ENCODE measurements around the gene GLI1. TPM values are rescaled to one million over a fixed set of nuclear protein-coding genes. Genes with fewer than 3 reads are reported as not detected.

Gene GLI1
- total RNA-seq, 1 experiment from 2014 or later, result 6.4 TPM

GRCh38 chr12:57459055-57459749 lies 383 bp upstream of the GLI1 start:
- ChIA-PET CTCF (interaction anchor here (0.5 to 1.7 kb wide), 16 partner anchors 9 to 390 kb away, joined by 3 to 11 read pairs (median 4); partner anchors contain the start of genes DCTN2, LRP1 and SHMT2), RAD21 (ENCODE audit: low non-redundant PET in 1 of 2, low total read pairs in 2 of 2, uncharacterized antibody in 2 of 2, unreplicated experiment in 2 of 2) (interaction anchor here in 1 of 2 experiments (0.6 kb wide), 1 partner anchor 16 kb away, joined by 3 read pairs; no protein-coding TSS in a partner anchor), POLR2A (interaction anchor here (1.0 to 1.7 kb wide), 2 partner anchors 10 to 245 kb away, joined by 4 to 6 read pairs; no protein-coding TSS in a partner anchor)
- no peaks in the 10 kb centered on the region for H3K79me2 ChIP-seq (ENCODE audit: insufficient read depth, low read length)
- H3K4me1 ChIP-seq (ENCODE audit: control insufficient read depth in 1 of 2, insufficient read depth in 2 of 2, low read length in 2 of 2), result peaks cover 37 to 68% of the 10 kb centered on the region in 2 experiments
- peak overlapping the region; percentile 99 for H3K4me2 ChIP-seq (ENCODE audit: low read length)
- no peaks in the 10 kb centered on the region for H3K36me3 ChIP-seq (ENCODE audit: control insufficient read depth in 1 of 2, insufficient read depth in 2 of 2, low read length in 2 of 2)
- no TSS peak for BruUV-seq (replicated peaks)
- H3K9me2 ChIP-seq (ENCODE audit: insufficient read depth), result no peaks in the 10 kb centered on the region
- DNase-seq (ENCODE audit: low read depth, low spot score) (peak; percentile 94), ATAC-seq (peak; percentile 63)
- H3K9ac ChIP-seq (ENCODE audit: low read length), result peak overlapping the region; percentile 57
- no peaks in the 10 kb centered on the region for H4K20me1 ChIP-seq (ENCODE audit: insufficient read depth)
- intact Hi-C loops (cut with micrococcal nuclease), result loop anchor here (2.0 kb wide), 1 partner anchor 28 kb away; no protein-coding TSS in a partner anchor
- no peaks in the 10 kb centered on the region for H3K9me3 ChIP-seq (ENCODE audit: control insufficient read depth in 1 of 2, insufficient read depth in 1 of 2, low read depth in 1 of 2, low read length in 2 of 2)
- H3K27ac ChIP-seq (ENCODE audit: low read depth, low read length), result peak overlapping the region; percentile 65
- peak overlapping the region; percentile 94 for H2AFZ ChIP-seq (ENCODE audit: low read depth, low read length, poor library complexity, severe bottlenecking)
- H3K27me3 ChIP-seq (ENCODE audit: insufficient read depth, low read length), result no peaks in the 10 kb centered on the region
- peak overlapping the region; percentile 75 for H3K4me3 ChIP-seq (replicated peaks in 1 of 2; ENCODE audit: low read depth in 1 of 2, low read length in 2 of 2)
- TF ChIP-seq CBX3 (IDR thresholded peaks at IDR 0.05; ENCODE audit: low read depth) (no peak), ZBTB33 (IDR thresholded peaks at IDR 0.05; ENCODE audit: extremely low read depth, insufficient replicate concordance, low read length) (no peak), ZNF274 (IDR thresholded peaks at IDR 0.05; ENCODE audit: low read depth, low read length) (no peak), SRF (IDR thresholded peaks at IDR 0.05; ENCODE audit: low read depth) (no peak), ZFX (IDR thresholded peaks at IDR 0.05) (no peak), SP1 (IDR thresholded peaks at IDR 0.05; ENCODE audit: low read depth) (no peak), TCF7L2 (IDR thresholded peaks at IDR 0.05; ENCODE audit: borderline replicate concordance, extremely low read depth, insufficient read depth, insufficient read length) (no peak), ATF3 (IDR thresholded peaks at IDR 0.05) (no peak), MAX (IDR thresholded peaks at IDR 0.05) (no peak), YY1 (IDR thresholded peaks at IDR 0.05; ENCODE audit: extremely low read depth, insufficient replicate concordance, low read depth, low read length) (peak; percentile 59), SIN3A (IDR thresholded peaks at IDR 0.05; ENCODE audit: low read depth) (no peak), JUND (IDR thresholded peaks at IDR 0.05) (no peak), EZH2phosphoT487 (IDR thresholded peaks at IDR 0.05; ENCODE audit: borderline replicate concordance) (no peak), REST (IDR thresholded peaks at IDR 0.05; ENCODE audit: low read depth) (no peak), CEBPB (IDR thresholded peaks at IDR 0.05; ENCODE audit: low read depth) (no peak), ELF1 (IDR thresholded peaks at IDR 0.05; ENCODE audit: borderline replicate concordance, low read depth) (no peak), RAD21 (IDR thresholded peaks at IDR 0.05; ENCODE audit: low read depth) (no peak), POLR2A (IDR thresholded peaks at IDR 0.05; ENCODE audit: borderline replicate concordance, extremely low read depth, insufficient read depth, insufficient read length) (peak; percentile 51), CTCF (IDR thresholded peaks at IDR 0.05 in 2 of 3, conservative IDR thresholded peaks at IDR 0.05 in 1 of 3; ENCODE audit: borderline replicate concordance in 1 of 3, insufficient read depth in 1 of 3, low read depth in 2 of 3, low read length in 2 of 3) (peak in 2 of 3 experiments; percentile 85 to 89; a peak in 4 of 6 replicates)

Data from HCT116 (cell line).